ENCODE results near the gene PDE11A. TPM values are rescaled to one million over a fixed set of nuclear protein-coding genes. Genes with fewer than 3 reads are reported as not detected.

The PDE11A gene
- total and polyA plus RNA-seq, 2 donors, result 0.14 to 0.43 TPM

DNA sequence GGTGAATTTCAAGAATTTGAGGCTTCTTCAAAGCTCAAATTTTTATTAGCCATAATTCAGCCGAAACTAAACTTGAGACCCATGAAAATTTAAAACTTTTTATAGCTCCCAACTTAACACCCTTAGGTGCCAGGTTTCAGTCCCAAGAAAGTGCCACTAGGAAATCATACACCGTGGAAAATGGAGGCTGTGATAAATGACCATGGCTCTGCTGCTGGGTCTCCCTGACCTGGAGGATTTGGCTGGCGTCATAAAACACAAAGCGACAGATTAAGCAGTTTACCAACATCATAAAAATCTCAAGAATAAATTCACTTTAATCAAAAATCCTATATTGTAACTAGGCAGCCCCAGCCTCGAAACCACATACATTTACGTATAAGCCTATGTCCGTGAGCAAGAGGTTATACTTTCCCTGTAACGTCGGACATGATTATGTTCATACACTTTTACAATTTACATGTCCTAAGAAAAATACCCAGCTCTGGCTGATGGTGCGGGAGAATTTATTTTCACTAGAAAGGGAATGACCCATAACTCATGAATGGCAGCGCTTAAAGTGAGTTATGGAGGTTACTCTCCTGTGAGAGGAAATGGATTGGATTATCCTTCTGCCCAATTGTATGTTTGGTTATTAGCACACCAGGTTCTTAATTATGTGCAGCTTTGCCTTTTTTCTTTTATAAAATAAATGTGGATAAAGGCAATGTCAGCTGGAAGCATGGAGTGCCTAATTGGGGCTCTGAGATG, 350.6 kb downstream of the PDE11A start:
- no peak for DNase-seq (ENCODE audit: low read depth in 6 of 9, low spot score in 9 of 9)
- whole genome bisulfite sequencing, result 88% methylated on average over 11 of the region's 11 CpGs

DNA sequence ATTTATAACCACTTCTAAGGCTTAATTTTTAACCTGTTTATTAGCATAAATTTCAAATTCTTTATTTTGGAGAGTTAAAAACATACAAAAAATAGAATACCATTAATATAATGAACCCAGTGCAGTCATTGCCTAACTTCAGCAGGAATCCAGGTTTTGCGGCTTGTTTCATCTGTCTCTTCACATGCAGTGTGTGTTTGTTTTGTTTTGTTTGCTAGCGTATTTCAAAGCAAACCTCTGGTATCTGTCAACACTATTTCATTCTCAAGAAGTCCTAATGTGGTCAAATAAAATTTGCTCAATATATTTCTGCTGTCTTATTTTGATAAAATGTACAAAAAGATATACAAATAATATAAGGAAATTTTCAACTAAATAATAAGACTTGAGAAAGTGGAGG, 351.5 kb downstream of the PDE11A start:
- H3K36me3 ChIP-seq (ENCODE audit: control insufficient read depth in 2 of 2, insufficient read depth in 2 of 2, low read length in 1 of 2), result no peaks in the 10 kb centered on the region
- no peak for DNase-seq (ENCODE audit: low read depth in 6 of 9, low spot score in 9 of 9)
- H3K27me3 ChIP-seq (ENCODE audit: control insufficient read depth in 2 of 2, insufficient read depth in 1 of 2, low read length in 1 of 2), result no peaks in the 10 kb centered on the region
- H3K4me1 ChIP-seq (ENCODE audit: control insufficient read depth in 2 of 2, insufficient read depth in 2 of 2, low read length in 2 of 2), result no peaks in the 10 kb centered on the region
- H3K27ac ChIP-seq (ENCODE audit: low read depth in 1 of 2, low read length in 1 of 2), result no peak overlapping the region
- H3K4me3 ChIP-seq (ENCODE audit: low read length in 2 of 2), result no peak overlapping the region
- H3K9me3 ChIP-seq (ENCODE audit: control insufficient read depth in 2 of 2, insufficient read depth in 1 of 2, low read length in 1 of 2), result no peaks in the 10 kb centered on the region
- 98% methylated on average over 2 of the region's 2 CpGs for WGBS

More for the DNA sequence above, 350.6 kb downstream of the PDE11A start:
- Histone ChIP-seq H3K27me3 (ENCODE audit: control insufficient read depth in 2 of 2, insufficient read depth in 1 of 2, low read length in 1 of 2) (no peaks in the 10 kb centered on the region), H3K27ac (ENCODE audit: low read depth in 1 of 2, low read length in 1 of 2) (no peak overlapping the region), H3K36me3 (ENCODE audit: control insufficient read depth in 2 of 2, insufficient read depth in 2 of 2, low read length in 1 of 2) (no peaks in the 10 kb centered on the region), H3K9me3 (ENCODE audit: control insufficient read depth in 2 of 2, insufficient read depth in 1 of 2, low read length in 1 of 2) (no peaks in the 10 kb centered on the region), H3K4me3 (ENCODE audit: low read length in 2 of 2) (no peak overlapping the region), H3K4me1 (ENCODE audit: control insufficient read depth in 2 of 2, insufficient read depth in 2 of 2, low read length in 2 of 2) (no peaks in the 10 kb centered on the region)

DNA sequence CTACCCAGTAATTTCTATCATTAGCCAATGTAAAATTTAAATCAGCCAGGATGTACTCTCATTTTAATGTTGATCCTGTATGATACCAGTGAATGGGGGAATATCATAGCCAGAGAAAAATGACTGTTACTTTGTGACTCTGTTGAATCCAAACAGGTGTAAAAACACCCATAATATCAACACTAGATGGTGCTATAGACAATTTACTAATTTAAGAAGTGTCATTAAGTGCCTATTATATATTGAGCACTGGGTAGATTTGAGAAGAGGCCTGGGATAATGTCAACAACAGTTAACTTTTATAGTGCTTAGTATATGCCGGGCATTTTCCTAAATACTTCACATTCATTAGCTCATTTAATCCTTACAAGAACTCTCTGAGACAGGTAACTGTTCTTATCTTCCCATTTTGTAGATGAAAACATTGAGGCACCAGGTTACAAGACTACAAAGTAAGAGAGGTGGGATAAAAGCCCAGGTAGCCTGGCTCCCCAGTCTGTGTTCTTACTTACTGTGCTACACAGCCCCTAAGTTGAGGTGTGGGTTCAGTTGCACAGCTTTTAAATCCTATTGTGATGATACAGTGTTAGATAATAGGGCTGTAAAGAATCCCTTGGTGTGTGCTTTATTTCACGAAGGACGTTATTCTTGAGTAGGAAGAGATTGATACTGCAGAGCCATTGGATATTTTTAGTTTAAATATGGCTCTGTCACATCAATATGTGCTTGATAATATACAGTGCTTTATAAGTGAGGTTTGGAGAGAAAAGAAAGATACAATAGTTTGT, 354.6 kb downstream of the PDE11A start:
- 96% methylated on average over 3 of the region's 3 CpGs for WGBS
- Histone ChIP-seq H3K9me3 (ENCODE audit: control insufficient read depth in 2 of 2, insufficient read depth in 1 of 2, low read length in 1 of 2) (no peaks in the 10 kb centered on the region), H3K4me1 (ENCODE audit: control insufficient read depth in 2 of 2, insufficient read depth in 2 of 2, low read length in 2 of 2) (no peaks in the 10 kb centered on the region), H3K36me3 (ENCODE audit: control insufficient read depth in 2 of 2, insufficient read depth in 2 of 2, low read length in 1 of 2) (no peaks in the 10 kb centered on the region), H3K27ac (ENCODE audit: low read depth in 1 of 2, low read length in 1 of 2) (no peak overlapping the region), H3K4me3 (ENCODE audit: low read length in 2 of 2) (no peak overlapping the region), H3K27me3 (ENCODE audit: control insufficient read depth in 2 of 2, insufficient read depth in 1 of 2, low read length in 1 of 2) (no peaks in the 10 kb centered on the region)
- peak in 1 of 9 donors; percentile 13 for DNase-seq (ENCODE audit: low read depth in 6 of 9, low spot score in 9 of 9)

- 98% methylated on average over 1 of the region's 1 CpG for WGBS
- H3K4me1 ChIP-seq (ENCODE audit: control insufficient read depth in 2 of 2, insufficient read depth in 2 of 2, low read length in 2 of 2), result no peaks in the 10 kb centered on the region
Observed at GRCh38 chr2:177716484-177716883, 356.1 kb downstream of the PDE11A start.

GRCh38 chr2:177715771-177716170, 356.8 kb downstream of the PDE11A start:
- no peaks in the 10 kb centered on the region for H3K27me3 ChIP-seq (ENCODE audit: control insufficient read depth in 2 of 2, insufficient read depth in 1 of 2, low read length in 1 of 2)
- no peaks in the 10 kb centered on the region for H3K4me1 ChIP-seq (ENCODE audit: control insufficient read depth in 2 of 2, insufficient read depth in 2 of 2, low read length in 2 of 2)
- WGBS, result 92% methylated on average over 2 of the region's 2 CpGs
- no peak overlapping the region for H3K27ac ChIP-seq (ENCODE audit: low read depth in 1 of 2, low read length in 1 of 2)
- DNase-seq (ENCODE audit: low read depth in 6 of 9, low spot score in 9 of 9), result no peak
- H3K36me3 ChIP-seq (ENCODE audit: control insufficient read depth in 2 of 2, insufficient read depth in 2 of 2, low read length in 1 of 2), result no peaks in the 10 kb centered on the region
- no peak overlapping the region for H3K4me3 ChIP-seq (ENCODE audit: low read length in 2 of 2)
- no peaks in the 10 kb centered on the region for H3K9me3 ChIP-seq (ENCODE audit: control insufficient read depth in 2 of 2, insufficient read depth in 1 of 2, low read length in 1 of 2)

More at GRCh38 chr2:177716484-177716883, 356.1 kb downstream of the PDE11A start:
- Histone ChIP-seq H3K36me3 (ENCODE audit: control insufficient read depth in 2 of 2, insufficient read depth in 2 of 2, low read length in 1 of 2) (no peaks in the 10 kb centered on the region), H3K9me3 (ENCODE audit: control insufficient read depth in 2 of 2, insufficient read depth in 1 of 2, low read length in 1 of 2) (no peaks in the 10 kb centered on the region), H3K27ac (ENCODE audit: low read depth in 1 of 2, low read length in 1 of 2) (no peak overlapping the region), H3K27me3 (ENCODE audit: control insufficient read depth in 2 of 2, insufficient read depth in 1 of 2, low read length in 1 of 2) (no peaks in the 10 kb centered on the region), H3K4me3 (ENCODE audit: low read length in 2 of 2) (no peak overlapping the region)
- no peak for DNase-seq (ENCODE audit: low read depth in 6 of 9, low spot score in 9 of 9)

DNA sequence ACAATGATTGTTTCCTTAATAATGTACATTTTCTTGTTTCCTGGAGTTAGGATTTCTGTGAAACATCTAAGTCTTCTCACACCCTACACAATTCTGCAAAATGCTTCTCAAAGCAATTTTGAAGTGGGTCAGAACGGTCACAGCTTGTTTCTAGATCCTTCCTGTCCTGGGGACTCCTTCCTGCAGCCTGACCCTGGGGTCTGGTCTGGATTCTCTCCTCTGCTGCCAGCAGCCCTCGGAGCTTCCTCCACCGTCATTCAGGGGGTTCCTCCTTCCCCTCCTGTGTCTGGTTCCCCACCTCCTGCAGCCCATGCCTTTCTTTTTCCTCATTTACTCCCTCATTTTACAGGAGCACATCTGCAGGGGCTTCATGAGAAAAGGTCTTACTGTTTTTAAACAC, 357.9 kb downstream of the PDE11A start:
- Histone ChIP-seq H3K27ac (ENCODE audit: low read depth in 1 of 2, low read length in 1 of 2) (no peak overlapping the region), H3K36me3 (ENCODE audit: control insufficient read depth in 2 of 2, insufficient read depth in 2 of 2, low read length in 1 of 2) (no peaks in the 10 kb centered on the region), H3K4me3 (ENCODE audit: low read length in 2 of 2) (no peak overlapping the region), H3K4me1 (ENCODE audit: control insufficient read depth in 2 of 2, insufficient read depth in 2 of 2, low read length in 2 of 2) (no peaks in the 10 kb centered on the region), H3K9me3 (ENCODE audit: control insufficient read depth in 2 of 2, insufficient read depth in 1 of 2, low read length in 1 of 2) (no peaks in the 10 kb centered on the region), H3K27me3 (ENCODE audit: control insufficient read depth in 2 of 2, insufficient read depth in 1 of 2, low read length in 1 of 2) (no peaks in the 10 kb centered on the region)
- 45% methylated on average over 3 of the region's 3 CpGs for WGBS
- no peak for DNase-seq (ENCODE audit: low read depth in 6 of 9, low spot score in 9 of 9)

DNA sequence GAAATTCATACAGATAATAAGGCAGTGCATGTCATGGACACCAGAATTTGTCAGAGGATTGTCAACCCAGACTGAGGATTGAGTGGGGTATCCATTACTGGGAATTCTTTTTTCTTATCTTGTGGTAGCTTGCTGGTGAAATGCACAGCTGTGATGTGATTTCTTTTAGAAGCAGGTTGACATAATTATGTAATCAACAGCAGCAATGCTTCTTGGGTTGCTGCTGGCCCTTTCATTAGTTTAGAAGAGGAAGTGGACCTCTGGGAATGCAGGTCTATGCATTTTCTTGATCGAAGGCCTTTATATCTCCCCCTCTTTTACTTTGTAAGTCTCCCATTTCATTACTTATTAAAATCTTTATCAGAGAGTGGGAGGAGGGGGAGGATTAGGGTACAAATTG, 360.1 kb downstream of the PDE11A start:
- Histone ChIP-seq H3K36me3 (ENCODE audit: control insufficient read depth in 2 of 2, insufficient read depth in 2 of 2, low read length in 1 of 2) (no peaks in the 10 kb centered on the region), H3K27me3 (ENCODE audit: control insufficient read depth in 2 of 2, insufficient read depth in 1 of 2, low read length in 1 of 2) (no peaks in the 10 kb centered on the region), H3K9me3 (ENCODE audit: control insufficient read depth in 2 of 2, insufficient read depth in 1 of 2, low read length in 1 of 2) (no peaks in the 10 kb centered on the region), H3K4me3 (ENCODE audit: low read length in 2 of 2) (no peak overlapping the region), H3K27ac (ENCODE audit: low read depth in 1 of 2, low read length in 1 of 2) (no peak overlapping the region), H3K4me1 (ENCODE audit: control insufficient read depth in 2 of 2, insufficient read depth in 2 of 2, low read length in 2 of 2) (no peaks in the 10 kb centered on the region)
- 72% methylated on average over 1 of the region's 1 CpG for WGBS
- no peak for DNase-seq (ENCODE audit: low read depth in 6 of 9, low spot score in 9 of 9)

DNA sequence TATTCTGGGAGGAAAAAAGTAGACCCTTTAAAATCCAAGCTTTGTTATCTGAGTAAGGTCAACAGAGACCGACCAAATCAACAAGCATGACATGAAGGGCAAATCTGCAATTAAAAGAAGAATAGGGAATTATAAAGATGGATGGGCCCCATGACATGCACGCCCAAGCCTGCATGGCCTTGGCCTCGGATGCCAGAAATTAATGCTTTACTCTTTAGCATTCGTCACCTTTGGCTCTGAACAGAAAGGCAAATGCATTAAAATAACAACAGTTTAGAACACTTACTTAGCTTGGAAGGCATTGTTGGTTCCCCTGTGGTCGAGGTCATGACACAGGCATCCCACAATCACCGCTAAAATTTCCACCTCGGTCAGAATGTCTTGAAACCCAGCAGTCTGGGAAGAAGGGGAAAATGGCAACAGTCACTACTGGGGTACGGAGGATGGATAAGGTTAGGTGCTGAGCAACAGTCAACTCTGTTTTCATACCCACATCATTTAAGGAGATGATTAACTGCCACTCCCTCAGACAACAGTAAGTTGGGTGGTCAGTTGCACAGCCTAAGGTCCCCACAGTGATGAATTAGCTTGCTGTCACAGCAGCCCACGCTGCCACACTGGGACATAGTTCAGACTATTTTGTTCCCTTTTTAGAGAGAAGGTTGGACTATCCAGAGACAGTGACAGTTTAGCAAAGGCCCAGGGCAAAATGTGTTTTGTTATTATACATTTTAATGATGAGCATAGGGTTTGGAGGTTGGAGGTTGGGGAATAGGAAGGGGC, 360.9 kb downstream of the PDE11A start:
- DNase-seq (ENCODE audit: low read depth in 6 of 9, low spot score in 9 of 9), result no peak

DNA sequence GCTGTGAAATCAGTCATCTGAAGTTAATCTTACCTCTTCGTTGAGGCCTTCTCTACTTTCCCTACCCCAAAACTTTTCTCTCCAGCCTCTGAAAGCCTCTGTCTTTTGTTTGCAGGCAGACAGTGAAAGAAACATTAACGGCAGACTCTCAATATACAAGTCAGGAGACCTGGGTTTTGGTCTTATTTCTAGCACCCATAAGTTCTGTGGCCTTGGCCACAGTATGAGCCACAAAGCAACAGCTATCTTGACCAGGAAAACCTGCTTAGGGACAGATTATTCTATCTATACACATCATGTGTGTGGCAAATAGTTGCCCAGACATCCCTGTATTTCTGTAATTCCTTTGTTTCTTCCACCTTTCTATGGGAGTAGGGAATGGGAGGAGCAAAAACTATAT, 361.7 kb downstream of the PDE11A start:
- DNase-seq (ENCODE audit: low read depth in 6 of 9, low spot score in 9 of 9), result no peak
- 95% methylated on average over 2 of the region's 2 CpGs for WGBS
- H3K9me3 ChIP-seq (ENCODE audit: control insufficient read depth in 2 of 2, insufficient read depth in 1 of 2, low read length in 1 of 2), result no peaks in the 10 kb centered on the region
- H3K4me3 ChIP-seq (ENCODE audit: low read length in 2 of 2), result no peak overlapping the region
- no peaks in the 10 kb centered on the region for H3K36me3 ChIP-seq (ENCODE audit: control insufficient read depth in 2 of 2, insufficient read depth in 2 of 2, low read length in 1 of 2)
- H3K4me1 ChIP-seq (ENCODE audit: control insufficient read depth in 2 of 2, insufficient read depth in 2 of 2, low read length in 2 of 2), result no peaks in the 10 kb centered on the region
- no peaks in the 10 kb centered on the region for H3K27me3 ChIP-seq (ENCODE audit: control insufficient read depth in 2 of 2, insufficient read depth in 1 of 2, low read length in 1 of 2)
- H3K27ac ChIP-seq (ENCODE audit: low read depth in 1 of 2, low read length in 1 of 2), result no peak overlapping the region

More for the DNA sequence above, 360.9 kb downstream of the PDE11A start:
- WGBS, result 95% methylated on average over 9 of the region's 9 CpGs
- Histone ChIP-seq H3K27ac (ENCODE audit: low read depth in 1 of 2, low read length in 1 of 2) (no peak overlapping the region), H3K9me3 (ENCODE audit: control insufficient read depth in 2 of 2, insufficient read depth in 1 of 2, low read length in 1 of 2) (no peaks in the 10 kb centered on the region), H3K4me3 (ENCODE audit: low read length in 2 of 2) (no peak overlapping the region), H3K27me3 (ENCODE audit: control insufficient read depth in 2 of 2, insufficient read depth in 1 of 2, low read length in 1 of 2) (no peaks in the 10 kb centered on the region), H3K4me1 (ENCODE audit: control insufficient read depth in 2 of 2, insufficient read depth in 2 of 2, low read length in 2 of 2) (no peaks in the 10 kb centered on the region), H3K36me3 (ENCODE audit: control insufficient read depth in 2 of 2, insufficient read depth in 2 of 2, low read length in 1 of 2) (no peaks in the 10 kb centered on the region)

All from thymus (tissue), 11 donors.